NCI-H82 treated with DMSO at 0.1 percent for 48 hours (cell line): ENCODE measurements around the gene SESTD1.
"Not testable (repeated sequence)": the region's sequence is repeated elsewhere in the genome, so short reads cannot be mapped to it uniquely, and the experiment has no call there.

Experiments
- DNase-seq: peaks from one replicate; lab custom pipeline; 2025; ENCODE audit not compliant: unreplicated experiment; lab: John Stamatoyannopoulos, UW

SESTD1 gene

DNA sequence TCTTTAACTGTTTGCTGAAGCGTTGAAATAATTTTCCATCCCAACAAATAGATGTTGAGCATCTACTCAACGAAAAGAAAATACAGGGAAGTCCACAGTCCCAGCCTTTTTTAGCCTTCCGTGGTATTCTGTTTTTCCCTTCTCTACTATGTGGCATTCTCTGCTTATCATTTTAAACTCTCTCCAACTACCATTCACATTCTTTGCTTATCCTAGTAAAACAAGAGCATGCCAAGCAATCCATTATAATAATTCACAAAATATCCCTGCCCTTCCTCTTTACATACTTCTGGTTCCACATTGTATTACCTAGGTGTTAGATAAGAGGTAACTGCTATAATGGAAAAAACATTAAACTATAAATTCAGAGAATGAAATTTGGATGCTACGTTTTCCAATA, 1.6 kb upstream of the SESTD1 start:
- no peak for DNase-seq

- no peak for DNase-seq
These were observed 464 bp upstream of the SESTD1 start for GRCh38 chr2:179265082-179265510.

DNA sequence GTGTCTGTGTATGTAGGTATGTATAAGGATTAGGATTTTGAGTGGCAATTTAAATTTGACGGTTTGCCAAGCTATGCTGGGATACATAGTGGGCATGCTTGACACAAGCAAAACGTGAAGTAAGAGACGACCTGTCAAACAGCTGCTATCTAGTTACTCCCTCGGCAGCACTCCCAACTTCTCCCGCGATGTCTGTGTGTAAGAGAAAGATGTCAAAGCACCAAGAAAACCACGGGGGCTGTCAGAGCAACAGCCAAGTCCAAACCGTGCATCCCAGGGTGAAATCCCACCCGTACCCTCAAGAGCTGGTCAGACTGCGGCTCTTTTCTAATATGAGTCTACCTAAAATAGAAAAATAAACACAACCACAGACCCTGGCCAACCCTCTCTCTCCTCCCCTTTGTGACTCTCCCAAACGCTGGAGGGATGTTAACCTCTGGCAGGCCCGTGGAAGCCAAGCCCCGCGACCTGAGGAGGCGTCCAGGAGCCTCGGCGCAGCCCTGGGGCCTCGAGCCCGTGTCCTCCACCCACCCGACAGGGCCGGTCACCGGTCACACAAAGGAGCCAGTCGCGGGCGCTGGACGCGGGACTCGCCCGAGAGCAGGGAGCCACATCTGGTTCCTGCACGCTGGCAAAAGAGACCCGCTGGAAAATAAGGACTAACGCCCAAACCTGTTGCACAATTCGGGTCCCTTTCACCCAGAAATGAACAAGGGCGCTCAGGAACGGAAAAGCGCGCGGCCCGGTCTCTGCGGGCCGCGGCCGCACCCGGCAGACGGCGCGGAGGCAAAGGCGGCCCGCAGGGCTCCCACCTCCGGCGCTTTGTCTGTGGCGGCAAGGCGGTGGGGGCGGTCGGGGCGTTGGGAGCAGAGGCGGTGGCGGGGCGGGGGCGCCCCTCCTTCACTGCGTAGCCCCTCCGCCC, 925 bp downstream of the SESTD1 start:
- no peak for DNase-seq

DNA sequence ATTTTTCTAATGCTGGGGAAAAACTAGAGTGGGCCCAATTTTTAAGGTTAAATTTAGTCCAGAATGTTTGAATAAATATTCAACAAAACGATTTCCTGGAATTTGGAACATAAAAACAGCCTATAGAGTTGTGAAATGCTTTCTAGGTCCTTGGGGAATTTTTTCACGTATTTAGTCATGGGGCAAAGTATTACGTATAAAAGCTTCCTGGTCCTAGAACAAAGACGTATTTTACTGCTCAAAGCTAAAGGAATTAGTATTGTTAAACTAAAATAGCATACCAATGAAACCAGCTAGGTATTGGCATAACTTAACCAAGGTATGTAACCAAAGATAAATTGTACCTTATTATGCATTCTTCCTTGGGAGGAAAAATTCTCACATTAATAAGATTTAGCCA, 1.6 kb downstream of the SESTD1 start:
- no peak for DNase-seq

DNA sequence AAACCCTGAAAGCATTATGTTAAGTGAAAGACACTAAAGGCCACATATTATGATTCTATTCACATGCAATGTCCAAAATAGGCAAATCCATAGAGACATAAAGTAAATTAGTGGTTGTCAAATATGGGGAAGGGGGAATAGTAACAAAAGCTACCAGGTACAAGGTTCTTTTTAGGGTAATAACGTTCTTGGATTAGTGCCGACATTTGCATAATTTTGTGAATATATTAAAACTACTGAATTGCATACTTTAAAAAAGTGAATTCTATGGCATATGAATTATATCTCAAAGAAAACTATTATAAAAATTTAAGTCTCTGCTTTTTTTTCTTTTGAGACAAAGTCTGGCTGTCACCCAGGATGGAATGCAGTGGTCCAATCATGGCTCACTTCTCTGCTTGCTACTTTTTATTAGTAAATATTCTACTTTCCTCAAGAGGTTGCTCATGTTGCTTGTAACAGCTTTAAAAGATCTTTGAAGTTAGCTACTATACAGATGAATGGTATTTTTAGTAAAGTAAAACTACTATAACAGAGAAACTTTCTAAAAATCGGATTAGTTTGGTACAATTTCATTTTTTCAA, 2.5 kb downstream of the SESTD1 start:
- DNase-seq: no peak

- DNase-seq: no peak
These were observed 3.3 kb downstream of the SESTD1 start for GRCh38 chr2:179261151-179261825.

GRCh38 chr2:179260224-179260623, 4.4 kb downstream of the SESTD1 start:
- DNase-seq: no peak

GRCh38 chr2:179255129-179255528, 9.5 kb downstream of the SESTD1 start:
- DNase-seq: no peak

DNA sequence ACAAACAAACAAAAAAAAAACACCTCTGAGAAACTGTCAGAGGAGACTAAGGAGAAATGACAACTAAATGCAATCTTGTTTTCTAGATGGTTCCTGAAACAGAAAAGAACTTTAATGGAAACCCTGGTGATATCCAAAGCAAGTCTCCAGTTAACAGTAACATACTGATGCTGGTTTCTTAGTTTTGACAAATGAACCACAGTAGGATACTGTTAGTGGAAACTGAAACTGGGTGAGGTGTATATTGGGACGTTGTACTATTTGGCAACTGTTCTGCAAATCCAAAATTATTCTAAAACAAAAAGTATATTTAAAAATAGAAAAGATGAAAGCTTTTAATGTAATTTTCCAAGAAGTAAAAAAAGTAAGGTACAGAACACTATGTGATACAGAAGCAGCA, 11.4 kb downstream of the SESTD1 start:
- DNase-seq: no peak

- DNase-seq: no peak
These were observed 12.2 kb downstream of the SESTD1 start for GRCh38 chr2:179252423-179252822.

- no peak for DNase-seq
These were observed 12.8 kb downstream of the SESTD1 start for GRCh38 chr2:179251870-179252269.

- no peak for DNase-seq
These were observed 13.7 kb downstream of the SESTD1 start for GRCh38 chr2:179250848-179251504.

DNA sequence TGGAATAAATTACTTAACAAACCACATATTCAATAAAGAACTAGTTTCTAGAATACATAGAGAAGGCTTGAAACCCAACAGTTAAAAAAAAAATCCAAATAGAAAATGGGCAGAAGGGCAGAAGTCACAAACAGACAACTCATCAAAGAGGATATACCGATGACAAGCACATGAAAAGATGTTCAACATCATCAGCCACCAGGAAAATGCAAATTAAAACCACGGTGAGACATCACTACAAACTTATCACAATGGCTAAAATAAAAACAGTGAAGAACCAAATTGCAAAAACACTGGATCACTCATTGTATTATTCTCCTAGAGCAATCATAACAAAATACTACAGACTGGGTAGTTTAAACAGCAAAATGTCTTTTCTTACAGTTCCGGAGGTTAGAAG, 14.5 kb downstream of the SESTD1 start:
- DNase-seq: no peak

GRCh38 chr2:179248024-179248348, 16.6 kb downstream of the SESTD1 start:
- no peak for DNase-seq

DNA sequence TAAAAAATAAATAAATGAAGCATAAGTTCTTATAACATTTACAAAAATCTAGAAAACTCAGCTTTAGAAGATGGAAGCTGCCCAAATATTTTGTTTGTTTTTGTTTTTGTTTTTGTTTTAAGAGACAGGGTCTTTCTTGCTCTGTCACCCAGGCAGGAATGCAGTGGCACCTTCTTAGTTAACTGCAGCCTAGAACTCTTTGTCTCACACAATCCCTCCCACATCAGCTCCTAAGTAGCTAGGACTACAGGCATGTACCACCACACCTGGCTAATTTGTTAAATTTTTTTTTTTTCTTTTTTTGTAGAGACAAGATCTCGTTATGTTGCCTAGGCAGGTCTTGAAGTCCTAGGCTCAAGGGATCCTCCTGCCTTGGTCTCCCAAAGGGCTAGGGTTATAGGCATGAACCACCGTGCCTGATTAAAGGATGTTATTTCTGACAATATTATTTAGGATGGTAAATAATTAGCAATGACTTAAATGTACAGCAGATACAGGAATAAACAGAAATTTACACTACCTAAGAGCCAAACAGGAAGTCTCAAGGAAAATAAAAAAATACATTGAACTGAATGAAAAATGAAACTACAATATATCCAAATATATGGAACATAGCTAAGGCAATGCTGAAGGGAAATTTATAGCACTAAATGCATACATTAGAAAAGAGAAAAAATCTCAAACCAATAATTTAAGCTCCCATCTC, 17.2 kb downstream of the SESTD1 start:
- no peak for DNase-seq

GRCh38 chr2:179245843-179246242, 18.8 kb downstream of the SESTD1 start:
- not testable (repeated sequence) for DNase-seq

- DNase-seq: no peak
These were observed 21.6 kb downstream of the SESTD1 start for GRCh38 chr2:179243046-179243445.

- DNase-seq: no peak
These were observed 23.9 kb downstream of the SESTD1 start for GRCh38 chr2:179240481-179241451.

- DNase-seq: no peak
These were observed 24.8 kb downstream of the SESTD1 start for GRCh38 chr2:179239838-179240237.

- DNase-seq: no peak
These were observed 25.4 kb downstream of the SESTD1 start for GRCh38 chr2:179239195-179239594.
